HepG2 (cell line): Measurements from ENCODE around the gene ZDHHC6. TPM values are rescaled to one million over a fixed set of nuclear protein-coding genes. Genes with fewer than 3 reads are reported as not detected.

ENCODE experiments used
- ATAC-seq: fragments of 200-7000 bp; cut with Tn5 transposase; 3 replicates; pipeline ENCODE4 v1.9.1; 2020; ENCODE audit warnings: mild to moderate bottlenecking, moderate library complexity
- BruUV-seq: library from RNA; stranded (reverse); fragments of 400-500 nt; replicated peaks from 2 replicates; lab custom pipeline; 2021; lab: Mats Ljungman, UMichigan
- CTCF ChIA-PET: fragments of 300-600 bp; formaldehyde crosslinking; extraction: SDS; loops from one replicate; lab custom pipeline; 2021; ENCODE audit warnings: low total read pairs, inconsistent platforms, low intra/inter-chr PET ratio; lab: Yijun Ruan, JAX
- POLR2A ChIA-PET: fragments of 350-600 bp; sonication (Branson Sonifier 250); formaldehyde crosslinking; loops from one replicate; lab custom pipeline; 2020; ENCODE audit warnings: antibody characterized with exemption, inconsistent platforms; lab: Yijun Ruan, JAX
- DNase-seq: peaks from one replicate; pipeline ENCODE4 v3.0.0-alpha.2; 2015; ENCODE audit warnings: low spot score
- FAIRE-seq: peaks from 3 replicates; lab custom pipeline; 2011; peaks lifted over from hg19 to GRCh38; lab: Jason Lieb, UNC
- H2AFZ ChIP-seq: one replicate; pipeline ENCODE4 v1.6.1; 2011; ENCODE audit warnings: low read length, inconsistent platforms
- H3K27ac ChIP-seq: fragments of 300-600 bp; 3 replicates; pipeline ENCODE4 v1.8.0; 2011; ENCODE audit warnings: mixed run types, mild to moderate bottlenecking, mixed read lengths, low read length, inconsistent platforms; ENCODE audit not compliant: insufficient read depth; ENCODE audit errors: extremely low read length
- H3K27me3 ChIP-seq, 2 experiments: fragments of 200-600 bp in 1 of 2; 2 replicates in 1 of 2; 3 replicates in 1 of 2; pipeline versions ENCODE4 v1.6.0 to v1.8.0; 2011; ENCODE audit warnings: low read length in 2 of 2, mild to moderate bottlenecking in 2 of 2, moderate library complexity in 2 of 2, inconsistent platforms in 1 of 2; ENCODE audit not compliant: insufficient read depth in 2 of 2, control insufficient read depth in 1 of 2
- H3K36me3 ChIP-seq, 2 experiments: fragments of 200-600 bp in 1 of 2; replicated peaks in 1 of 2; 2 replicates in 1 of 2; 3 replicates in 1 of 2; pipeline versions ENCODE4 v1.5.1 to v1.8.0; 2011; ENCODE audit warnings: low read length in 2 of 2, inconsistent platforms in 1 of 2; ENCODE audit not compliant: insufficient read depth in 2 of 2, control insufficient read depth in 1 of 2
- H3K4me1 ChIP-seq: 2 replicates; pipeline ENCODE4 v1.5.1; 2012; ENCODE audit warnings: low read length, inconsistent platforms; ENCODE audit not compliant: insufficient read depth
- H3K4me2 ChIP-seq: 2 replicates; pipeline ENCODE4 v1.6.0; 2011; ENCODE audit warnings: low read depth, low read length, inconsistent platforms
- H3K4me3 ChIP-seq, 3 experiments: fragments of 200-600 bp in 1 of 3; sonication (generic), shearing (Covaris generic) in 1 of 3; replicated peaks in 1 of 3; 2 replicates each; pipeline ENCODE4 v1.5.1; 2011 to 2016; ENCODE audit warnings: low read length in 3 of 3, inconsistent platforms in 2 of 3, low read depth in 2 of 3, mild to moderate bottlenecking in 2 of 3, control low read depth in 1 of 3, mixed read lengths in 1 of 3; ENCODE audit not compliant: insufficient read depth in 1 of 3
- H3K79me2 ChIP-seq: one replicate; pipeline ENCODE4 v1.6.1; 2011; ENCODE audit warnings: low read length, inconsistent platforms; ENCODE audit not compliant: insufficient read depth
- H3K9ac ChIP-seq: 2 replicates; pipeline ENCODE4 v1.6.0; 2011; ENCODE audit warnings: mild to moderate bottlenecking, low read depth, low read length, inconsistent platforms; ENCODE audit not compliant: insufficient read depth
- H3K9me3 ChIP-seq: 2 replicates; pipeline ENCODE4 v1.5.1; 2012; ENCODE audit warnings: mild to moderate bottlenecking, low read length
- H4K20me1 ChIP-seq: 2 replicates; pipeline ENCODE4 v1.6.0; 2011; ENCODE audit warnings: inconsistent platforms, mild to moderate bottlenecking, low read length, moderate library complexity; ENCODE audit not compliant: insufficient read depth
- ATF3 ChIP-seq: sonication (generic); formaldehyde crosslinking; IDR thresholded peaks from 2 replicates; pipeline ENCODE4 v1.4.0; 2020; ENCODE audit warnings: missing genetic modification reagents
- CREB1 ChIP-seq, 2 experiments: fragments of 450-650 bp in 1 of 2; IDR thresholded peaks; 2 replicates each; pipeline ENCODE4 v1.6.1; 2016 to 2017; ENCODE audit warnings: control low read depth in 1 of 2, mild to moderate bottlenecking in 1 of 2, missing compliant biosample characterization in 1 of 2, missing genetic modification characterization in 1 of 2
- GMEB1 ChIP-seq: sonication (generic); formaldehyde crosslinking; IDR thresholded peaks from 2 replicates; pipeline ENCODE4 v1.5.1; 2020; ENCODE audit warnings: missing genetic modification reagents, mild to moderate bottlenecking, borderline replicate concordance
- IKZF5 ChIP-seq: IDR thresholded peaks from 2 replicates; pipeline ENCODE4 v1.6.1; 2018; ENCODE audit warnings: missing genetic modification reagents, mild to moderate bottlenecking, missing compliant biosample characterization
- KMT2A ChIP-seq: sonication (generic); formaldehyde crosslinking; IDR thresholded peaks from 2 replicates; pipeline ENCODE4 v1.4.0; 2020; ENCODE audit warnings: missing genetic modification reagents
- MIER3 ChIP-seq: IDR thresholded peaks from 2 replicates; pipeline ENCODE4 v1.6.1; 2016; ENCODE audit warnings: missing compliant biosample characterization, borderline replicate concordance
- NFAT5 ChIP-seq: sonication (generic); formaldehyde crosslinking; IDR thresholded peaks from 2 replicates; pipeline ENCODE4 v1.4.0; 2020; ENCODE audit warnings: missing genetic modification reagents
- SMARCC2 ChIP-seq: fragments of 450-650 bp; IDR thresholded peaks from 2 replicates; pipeline ENCODE4 v1.6.1; 2017; ENCODE audit warnings: antibody characterized with exemption, mild to moderate bottlenecking
- TP53 ChIP-seq: sonication (generic); formaldehyde crosslinking; conservative IDR thresholded peaks from 2 replicates; pipeline ENCODE4 v1.4.0; 2020; ENCODE audit warnings: missing genetic modification reagents
- ZBTB20 ChIP-seq: sonication (generic); formaldehyde crosslinking; IDR thresholded peaks from 2 replicates; pipeline ENCODE4 v1.8.1; 2023; ENCODE audit warnings: missing genetic modification reagents, low read depth, mild to moderate bottlenecking, borderline replicate concordance
- ZNF232 ChIP-seq: sonication (generic); formaldehyde crosslinking; IDR thresholded peaks from 2 replicates; pipeline ENCODE4 v1.4.0; 2020; ENCODE audit warnings: missing genetic modification reagents, borderline replicate concordance
- ZNF749 ChIP-seq: sonication (generic); formaldehyde crosslinking; IDR thresholded peaks from 2 replicates; pipeline ENCODE4 v1.8.0; 2022; ENCODE audit warnings: mild to moderate bottlenecking, missing genetic modification reagents, moderate library complexity, borderline replicate concordance
- ZNF784 ChIP-seq: sonication (generic); formaldehyde crosslinking; IDR thresholded peaks from 2 replicates; pipeline ENCODE4 v1.5.1; 2020; ENCODE audit warnings: missing genetic modification reagents, mild to moderate bottlenecking, borderline replicate concordance
- ZNF879 ChIP-seq: sonication (generic); formaldehyde crosslinking; IDR thresholded peaks from 2 replicates; pipeline ENCODE4 v1.8.1; 2023; ENCODE audit warnings: missing genetic modification reagents
- WGBS: methylation state at CpG from one replicate; pipeline ENCODE4 v1.1.6; 2017; ENCODE audit warnings: low lambda C conversion rate; 5-methylcytosine and 5-hydroxymethylcytosine counted together
- in situ Hi-C: cut with HindIII; loops from 2 replicates; pipeline ENCODE4 v1.10.0; 2017; ENCODE audit warnings: low pct_unique_long_range_greater_than_20kb; ENCODE audit not compliant: extremely low pct_ligation_motif_present
- intact Hi-C: fragments of 100-400 bp; cut with micrococcal nuclease; formaldehyde crosslinking; loops from one replicate; pipeline ENCODE4 v1.10.0; 2022; ENCODE audit not compliant: unreplicated experiment
- polyA plus RNA-seq, 8 experiments: library from polyadenylated mRNA; depleted of rRNA in 3 of 8; stranded (reverse) in 7 of 8; unstranded in 1 of 8; fragments of >200 nt; fragmentation: Illumina TruSeq in 4 of 8; extraction: Trizol in 4 of 8; gene quantifications; 2 replicates each; pipeline versions ENCODE4 v1.2.1 to v1.2.3, GENCODE V29; 2011 to 2016; ENCODE audit warnings: low read depth in 4 of 8, missing spikeins in 1 of 8, mixed read lengths in 1 of 8; ENCODE audit not compliant: insufficient read depth in 1 of 8
- total RNA-seq, 5 experiments: library from RNA; depleted of rRNA; stranded (reverse); fragments of >200 nt; fragmentation: Illumina TruSeq; extraction: Trizol; gene quantifications; 2 replicates each; pipeline ENCODE4 v1.2.3, GENCODE V29; 2016; ENCODE audit warnings: low read depth in 1 of 5

ZDHHC6 gene
- total and polyA plus RNA-seq, 2 of the 13 experiments (the other 11 are each of a cell fraction or from before 2014, with no cell fraction given): 20.9 to 49.4 TPM

- 19% methylated on average over 3 of the region's 3 CpGs for WGBS
- peak; percentile 68 for FAIRE-seq
- H3K79me2 ChIP-seq: peaks cover 67% of the 10 kb centered on the region
- in situ Hi-C loops (no loop called here), intact Hi-C loops (loop anchor here (1.0 kb wide), 1 partner anchor 11 kb away; no protein-coding TSS in a partner anchor)
- no peak overlapping the region for H3K4me3 ChIP-seq
- H3K4me2 ChIP-seq: peak overlapping the region; percentile 50; the same call in 1 of the 2 replicates
- peak overlapping the region; percentile 65 for H3K27ac ChIP-seq
- no peak overlapping the region for H2AFZ ChIP-seq
- peaks cover 0 to 2% of the 10 kb centered on the region in 2 experiments; a peak in 3 of 5 replicates for H3K36me3 ChIP-seq
- H3K9me3 ChIP-seq: no peaks in the 10 kb centered on the region
- no peak overlapping the region for H3K9ac ChIP-seq
- CTCF ChIA-PET: no interaction called here
- POLR2A ChIA-PET: interaction anchor here (0.7 to 7.6 kb wide), 11 partner anchors 8 to 158 kb away, joined by 3 to 72 read pairs (median 4); partner anchors contain the start of gene ACSL5
- no peaks in the 10 kb centered on the region for H3K27me3 ChIP-seq
- peak; percentile 56 for ATAC-seq
- BruUV-seq: no TSS peak
- peak; percentile 72 for DNase-seq
- no peaks in the 10 kb centered on the region for H4K20me1 ChIP-seq
- peaks cover 100% of the 10 kb centered on the region for H3K4me1 ChIP-seq
- no peak for TF ChIP-seq ZNF879 (CRISPR knock-in tag)
- TF ChIP-seq NFAT5 (CRISPR knock-in tag): no peak
- TF ChIP-seq ZNF749: no peak
- 0 out of 2 replicates have a peak, but pooled peaks have one; percentile 23 for TF ChIP-seq GMEB1 (CRISPR knock-in tag)
- TF ChIP-seq ATF3 (CRISPR knock-in tag): peak; percentile 51
- no peak for TF ChIP-seq TP53 (CRISPR knock-in tag)
- peak; percentile 100 for TF ChIP-seq ZNF232 (CRISPR knock-in tag)
- no peak for TF ChIP-seq SMARCC2
- TF ChIP-seq ZNF784 (CRISPR knock-in tag): no peak
- peak; percentile 48; the same call in 1 of the 2 replicates for TF ChIP-seq IKZF5 (CRISPR knock-in tag)
- TF ChIP-seq KMT2A (CRISPR knock-in tag): 0 out of 2 replicates have a peak, but pooled peaks have one; percentile 37
- TF ChIP-seq CREB1 (IDR thresholded peaks at IDR 0.05): no peak
- TF ChIP-seq CREB1 (CRISPR knock-in tag; IDR thresholded peaks at IDR 0.05): peak; percentile 42; the same call in 1 of the 2 replicates
- TF ChIP-seq ZBTB20 (CRISPR knock-in tag): 0 out of 2 replicates have a peak, but pooled peaks have one; percentile 24
- TF ChIP-seq MIER3 (CRISPR knock-in tag): no peak
Measured at GRCh38 chr10:112383325-112383724, 63.4 kb downstream of the ZDHHC6 start.
